G401 (cell line): ENCODE data around the gene TCEA2. TPM values are rescaled to one million over a fixed set of nuclear protein-coding genes. Genes with fewer than 3 reads are reported as not detected.
A peak's percentile ranks its signal among the peaks of the same experiment; 100 is the strongest.
"Not testable (repeated sequence)": the region's sequence is repeated elsewhere in the genome, so short reads cannot be mapped to it uniquely, and the experiment has no call there.

Experiments
- DNase-seq: peaks from one replicate; pipeline ENCODE4 v3.0.0-alpha.2; 2015; ENCODE audit warnings: low spot score
- in situ Hi-C: cut with HindIII; loops from 2 replicates; pipeline ENCODE4 v1.10.0; 2016; ENCODE audit warnings: low sequenced_read_pairs, mixed read lengths
- total RNA-seq: library from RNA; depleted of rRNA; stranded (reverse); fragments of >200 nt; shearing (Covaris generic); gene quantifications from 2 replicates; pipeline ENCODE4 v1.2.3, GENCODE V29; 2014; rRNA removed

The TCEA2 gene
- total RNA-seq, 1 experiment from 2014 or later: 44.0 TPM

GRCh38 chr20:64112691-64113443 is 49.9 kb downstream of the TCEA2 start:
- in situ Hi-C loops: no loop called here
- DNase-seq: peak; percentile 70

- in situ Hi-C loops: no loop called here
- DNase-seq: peak; percentile 47
Measured at GRCh38 chr20:64113444-64113775, 50.4 kb downstream of the TCEA2 start.

DNA sequence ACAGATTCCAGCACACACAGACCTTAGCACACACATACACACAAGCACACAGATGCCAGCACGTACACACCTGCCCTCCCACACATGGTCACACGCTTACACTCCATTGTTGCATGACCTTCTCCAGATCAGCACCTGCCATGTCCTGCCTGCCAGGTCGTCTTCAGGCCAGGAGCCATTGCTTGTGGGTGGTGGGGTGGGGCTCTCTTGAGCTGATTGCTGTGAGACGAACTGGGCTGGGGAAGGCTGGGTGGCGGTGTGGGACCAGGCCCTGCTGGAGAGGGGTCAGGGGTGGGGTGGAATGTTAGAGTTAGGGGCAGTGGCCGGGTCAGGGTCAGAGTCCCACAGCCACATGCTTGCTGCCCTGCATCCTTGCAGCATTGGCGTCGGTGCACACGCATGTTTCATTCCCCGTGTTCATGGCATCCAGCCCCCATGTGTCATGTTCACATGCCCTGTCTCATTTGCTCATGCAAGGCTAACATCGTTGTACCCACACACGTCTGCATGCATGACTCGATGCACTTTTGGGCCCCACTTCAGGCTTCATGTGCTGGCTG is 50.9 kb downstream of the TCEA2 start:
- no peak for DNase-seq
- in situ Hi-C loops: no loop called here

- in situ Hi-C loops: no loop called here
- no peak for DNase-seq
Measured at GRCh38 chr20:64114356-64114971, 51.5 kb downstream of the TCEA2 start.

DNA sequence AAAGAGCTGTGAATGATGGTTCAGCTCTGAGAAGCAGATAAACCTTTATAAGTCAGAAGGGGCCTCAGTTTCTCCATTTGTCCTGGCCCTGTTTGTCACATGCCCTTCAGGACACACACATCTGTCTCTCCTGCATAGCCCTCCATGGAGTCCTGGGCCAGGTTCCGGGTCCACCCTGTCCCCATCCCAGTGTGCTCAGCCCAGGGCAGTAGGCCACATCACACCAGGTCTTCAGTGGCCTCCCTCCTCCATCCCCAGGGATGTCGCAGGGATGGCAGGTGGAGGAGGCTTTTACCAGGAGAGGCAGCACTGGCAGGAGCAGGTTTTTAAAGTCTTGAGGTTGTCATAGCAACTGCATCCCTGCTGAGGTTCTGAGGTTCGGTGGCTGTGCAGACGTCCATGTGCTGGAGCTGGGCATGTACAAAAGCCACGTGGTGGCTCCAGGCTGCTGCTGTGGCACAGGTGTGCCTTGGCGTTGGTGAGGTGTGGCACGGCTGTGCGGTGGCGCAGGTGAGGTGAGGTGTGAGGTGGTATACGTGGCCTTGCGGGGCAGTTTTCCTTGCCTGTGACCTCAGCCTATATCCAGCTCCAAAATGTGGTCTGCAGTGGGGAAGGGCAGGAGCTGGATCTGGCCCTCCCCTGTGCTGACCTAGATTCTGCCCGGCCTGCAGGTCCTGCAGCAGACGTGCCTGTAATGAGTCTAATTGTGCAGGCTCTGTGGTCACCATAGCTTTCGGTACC is 52.3 kb downstream of the TCEA2 start:
- in situ Hi-C loops: no loop called here

DNA sequence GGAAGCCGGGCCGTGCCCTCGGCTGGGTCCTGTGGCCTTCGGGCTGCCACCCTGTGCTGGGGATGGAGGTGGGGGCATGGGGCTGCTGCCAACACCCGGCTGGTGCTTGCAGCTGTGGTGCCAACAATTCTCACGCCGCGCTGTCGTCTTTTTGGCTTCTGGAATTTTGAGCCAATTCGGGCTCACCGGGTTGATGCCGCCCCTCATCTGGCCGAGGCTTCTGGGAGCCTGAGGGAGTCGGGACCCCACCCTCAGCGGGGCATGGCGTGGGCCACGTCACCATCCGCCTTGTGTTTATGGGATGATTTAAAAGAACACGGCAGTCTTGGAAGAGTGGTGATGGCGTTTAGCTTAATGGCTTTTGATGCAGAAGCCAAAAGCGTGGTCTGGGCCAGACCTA is 53.0 kb downstream of the TCEA2 start:
- no peak for DNase-seq
- in situ Hi-C loops: no loop called here

More for the DNA sequence above, 52.3 kb downstream of the TCEA2 start:
- DNase-seq: peak; percentile 96

GRCh38 chr20:64116541-64117431 is 53.8 kb downstream of the TCEA2 start:
- DNase-seq: no peak
- in situ Hi-C loops: no loop called here

GRCh38 chr20:64117432-64117777 is 54.4 kb downstream of the TCEA2 start:
- in situ Hi-C loops, DNase-seq: not testable (repeated sequence)

GRCh38 chr20:64119301-64119680 is 56.3 kb downstream of the TCEA2 start:
- DNase-seq: peak; percentile 21
- in situ Hi-C loops: no loop called here

DNA sequence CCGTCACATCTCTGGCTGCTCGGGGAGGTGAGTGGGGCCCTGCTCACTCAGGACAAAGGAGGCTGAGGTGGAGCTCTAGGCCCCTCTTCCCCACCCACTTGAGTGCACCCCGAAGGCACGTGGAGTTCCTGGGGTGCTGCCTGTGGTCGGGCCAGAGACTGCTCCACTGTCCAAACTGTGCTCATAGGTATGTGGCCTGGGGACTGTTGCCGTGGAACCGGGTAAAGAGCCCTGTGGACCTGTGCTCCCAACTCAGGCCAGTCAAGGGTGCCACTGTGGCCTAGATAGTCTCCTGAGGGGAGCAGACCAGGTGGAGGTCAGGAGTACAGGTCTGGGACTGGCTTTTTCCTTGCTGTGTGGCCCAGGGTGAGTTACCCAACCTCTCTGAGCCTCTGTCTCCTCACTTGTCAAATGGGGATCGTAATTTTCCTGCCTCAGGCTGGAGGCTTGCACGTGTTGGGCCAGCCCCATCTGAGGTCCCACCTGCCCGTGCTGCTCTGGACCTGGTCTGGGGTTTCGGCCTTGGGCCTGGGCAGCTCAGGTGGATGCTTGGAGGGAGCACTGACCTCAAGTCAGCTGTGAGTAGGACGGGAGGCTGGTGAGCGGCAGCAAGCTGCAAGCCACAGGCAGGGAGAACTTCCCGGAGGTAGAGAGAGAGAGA is 56.8 kb downstream of the TCEA2 start:
- DNase-seq: no peak
- in situ Hi-C loops: no loop called here

GRCh38 chr20:64121586-64121985 is 58.6 kb downstream of the TCEA2 start:
- in situ Hi-C loops: no loop called here
- DNase-seq: no peak

Other genes starting within 250 kb of the TCEA2 start
- 39.7 and 42.5 TPM in 2 replicates for gene ZBTB46, start 231.9 kb upstream of the TCEA2 start, total RNA-seq
- gene ABHD16B, start 201.7 kb upstream of the TCEA2 start, total RNA-seq: 0.74 TPM in 1 of 2 replicates, not detected in the other
- gene TPD52L2, start 197.9 kb upstream of the TCEA2 start, total RNA-seq: 129 and 141 TPM in 2 replicates
- 38.6 and 43.6 TPM in 2 replicates for gene DNAJC5, start 168.1 kb upstream of the TCEA2 start, total RNA-seq
- 19.9 and 20.1 TPM in 2 replicates for gene UCKL1, start 106.8 kb upstream of the TCEA2 start, total RNA-seq
- 5.5 and 5.9 TPM in 2 replicates for gene ZNF512B, start 93.3 kb upstream of the TCEA2 start, total RNA-seq
- 1.4 TPM in 1 of 2 replicates, not detected in the other for gene SAMD10, start 83.6 kb upstream of the TCEA2 start, total RNA-seq
- 91.4 and 111 TPM in 2 replicates for gene PRPF6, start 82.1 kb upstream of the TCEA2 start, total RNA-seq
- 0.81 and 1.8 TPM in 2 replicates for gene C20orf204, start 27.0 kb upstream of the TCEA2 start, total RNA-seq
- gene SOX18, start 13.6 kb upstream of the TCEA2 start, total RNA-seq: 1.2 TPM in 1 of 2 replicates, not detected in the other
- gene RGS19, start 16.3 kb downstream of the TCEA2 start, total RNA-seq: 32.9 and 33.4 TPM in 2 replicates
- 4.2 and 5.0 TPM in 2 replicates for gene OPRL1, start 16.9 kb downstream of the TCEA2 start, total RNA-seq
- not detected in 2 replicates for gene LKAAEAR1, start 21.2 kb downstream of the TCEA2 start, total RNA-seq
- gene NPBWR2, start 44.4 kb downstream of the TCEA2 start, total RNA-seq: not detected in 2 replicates
- gene MYT1, start 101.3 kb downstream of the TCEA2 start, total RNA-seq: 0.12 and 0.20 TPM in 2 replicates
- 64.1 and 68.2 TPM in 2 replicates for gene PCMTD2, start 192.6 kb downstream of the TCEA2 start, total RNA-seq